HepG2 (cell line): ENCODE results near the gene CEP43.
A peak's percentile ranks its signal among the peaks of the same experiment; 100 is the strongest.

Experiments
- BHLHE40 ChIP-seq: IDR thresholded peaks from 2 replicates; pipeline ENCODE4 v1.6.1; 2011; ENCODE audit warnings: low read length, improper control_type of control experiment
- CCAR2 ChIP-seq: fragments of 200-400 bp; formaldehyde crosslinking; optimal IDR thresholded peaks from 2 replicates; pipeline ENCODE3; 2018; ENCODE audit warnings: low read depth, mild to moderate bottlenecking, low read length, moderate library complexity
- EZH2 ChIP-seq: conservative IDR thresholded peaks from 2 replicates; pipeline ENCODE4 v1.6.1; 2012; ENCODE audit warnings: mild to moderate bottlenecking, low read depth, low read length, moderate library complexity
- FOXA1 ChIP-seq, 2 experiments: fragments of 450-650 bp in 1 of 2; sonication (generic) in 1 of 2; formaldehyde crosslinking in 1 of 2; IDR thresholded peaks; 2 replicates each; pipeline versions ENCODE4 v1.4.0 to v1.6.1; 2016 to 2020; ENCODE audit warnings: missing genetic modification reagents in 1 of 2
- KAT7 ChIP-seq: IDR thresholded peaks from 2 replicates; pipeline ENCODE4 v1.6.1; 2018; ENCODE audit warnings: borderline replicate concordance, missing compliant biosample characterization
- NCOA5 ChIP-seq: sonication (generic); formaldehyde crosslinking; IDR thresholded peaks from 2 replicates; pipeline ENCODE4 v1.4.0; 2020; ENCODE audit warnings: missing genetic modification reagents
- NR2C2 ChIP-seq: sonication (generic); formaldehyde crosslinking; IDR thresholded peaks from 2 replicates; pipeline ENCODE4 v1.4.0; 2020; ENCODE audit warnings: missing genetic modification reagents, mild to moderate bottlenecking, moderate library complexity, borderline replicate concordance
- RBM39 ChIP-seq: fragments of 200-400 bp; formaldehyde crosslinking; IDR thresholded peaks from one replicate; pipeline ENCODE4 v1.6.1; 2018; ENCODE audit warnings: antibody characterized with exemption, mild to moderate bottlenecking, low read depth, low read length; ENCODE audit not compliant: poor library complexity, severe bottlenecking
- ZBTB40 ChIP-seq, 2 experiments: fragments of 450-650 bp in 1 of 2; sonication (generic) in 1 of 2; formaldehyde crosslinking in 1 of 2; IDR thresholded peaks; 2 replicates each; pipeline versions ENCODE4 v1.6.1 to v1.8.0; 2016 to 2022; ENCODE audit warnings: antibody characterized with exemption in 1 of 2, mild to moderate bottlenecking in 1 of 2, missing genetic modification reagents in 1 of 2
- ZNF275 ChIP-seq: sonication (generic); formaldehyde crosslinking; IDR thresholded peaks from 2 replicates; pipeline ENCODE4 v1.8.0; 2022; ENCODE audit warnings: missing genetic modification reagents, mild to moderate bottlenecking, inconsistent platforms, borderline replicate concordance
- ZNF672 ChIP-seq: sonication (generic); formaldehyde crosslinking; IDR thresholded peaks from 2 replicates; pipeline ENCODE4 v1.8.1; 2022; ENCODE audit warnings: missing genetic modification reagents
- TF ChIP-seq, protein P1 (sequence below): sonication (generic); formaldehyde crosslinking; IDR thresholded peaks from 2 replicates; pipeline ENCODE4 v1.4.0; 2020; ENCODE audit warnings: missing genetic modification reagents, borderline replicate concordance
- TF ChIP-seq, protein P2 (sequence below): sonication (generic); formaldehyde crosslinking; IDR thresholded peaks from 2 replicates; pipeline ENCODE4 v1.5.0; 2020; ENCODE audit warnings: mild to moderate bottlenecking, missing genetic modification reagents, moderate library complexity
- TF ChIP-seq, protein P3 (sequence below), 2 experiments: sonication (generic) in 1 of 2; formaldehyde crosslinking in 1 of 2; IDR thresholded peaks; 2 replicates each; pipeline versions ENCODE4 v1.5.1 to v1.6.1; 2011 to 2020; ENCODE audit warnings: borderline replicate concordance in 1 of 2, low read depth in 1 of 2, low read length in 1 of 2, mild to moderate bottlenecking in 1 of 2, missing genetic modification reagents in 1 of 2, moderate library complexity in 1 of 2

GRCh38 chr6:166997768-166998255 is 1.4 kb upstream of the CEP43 start:
- TF ChIP-seq NR2C2 (CRISPR knock-in tag) (no peak), FOXA1 (IDR thresholded peaks at IDR 0.05) (no peak), FOXA1 (CRISPR knock-in tag; IDR thresholded peaks at IDR 0.05) (no peak), KAT7 (CRISPR knock-in tag) (no peak), BHLHE40 (peak; percentile 65), EZH2 (no peak), ZNF275 (no peak), ZNF672 (CRISPR knock-in tag) (no peak), NCOA5 (CRISPR knock-in tag) (no peak), RBM39 (no peak), CCAR2 (no peak), ZBTB40 (IDR thresholded peaks at IDR 0.05) (no peak), ZBTB40 (CRISPR knock-in tag; IDR thresholded peaks at IDR 0.05) (no peak; the same call in 1 of the 2 replicates)
- TF ChIP-seq, protein P1, sequence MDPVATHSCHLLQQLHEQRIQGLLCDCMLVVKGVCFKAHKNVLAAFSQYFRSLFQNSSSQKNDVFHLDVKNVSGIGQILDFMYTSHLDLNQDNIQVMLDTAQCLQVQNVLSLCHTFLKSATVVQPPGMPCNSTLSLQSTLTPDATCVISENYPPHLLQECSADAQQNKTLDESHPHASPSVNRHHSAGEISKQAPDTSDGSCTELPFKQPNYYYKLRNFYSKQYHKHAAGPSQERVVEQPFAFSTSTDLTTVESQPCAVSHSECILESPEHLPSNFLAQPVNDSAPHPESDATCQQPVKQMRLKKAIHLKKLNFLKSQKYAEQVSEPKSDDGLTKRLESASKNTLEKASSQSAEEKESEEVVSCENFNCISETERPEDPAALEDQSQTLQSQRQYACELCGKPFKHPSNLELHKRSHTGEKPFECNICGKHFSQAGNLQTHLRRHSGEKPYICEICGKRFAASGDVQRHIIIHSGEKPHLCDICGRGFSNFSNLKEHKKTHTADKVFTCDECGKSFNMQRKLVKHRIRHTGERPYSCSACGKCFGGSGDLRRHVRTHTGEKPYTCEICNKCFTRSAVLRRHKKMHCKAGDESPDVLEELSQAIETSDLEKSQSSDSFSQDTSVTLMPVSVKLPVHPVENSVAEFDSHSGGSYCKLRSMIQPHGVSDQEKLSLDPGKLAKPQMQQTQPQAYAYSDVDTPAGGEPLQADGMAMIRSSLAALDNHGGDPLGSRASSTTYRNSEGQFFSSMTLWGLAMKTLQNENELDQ (CRISPR knock-in tag) = no peak
- TF ChIP-seq, protein P2, sequence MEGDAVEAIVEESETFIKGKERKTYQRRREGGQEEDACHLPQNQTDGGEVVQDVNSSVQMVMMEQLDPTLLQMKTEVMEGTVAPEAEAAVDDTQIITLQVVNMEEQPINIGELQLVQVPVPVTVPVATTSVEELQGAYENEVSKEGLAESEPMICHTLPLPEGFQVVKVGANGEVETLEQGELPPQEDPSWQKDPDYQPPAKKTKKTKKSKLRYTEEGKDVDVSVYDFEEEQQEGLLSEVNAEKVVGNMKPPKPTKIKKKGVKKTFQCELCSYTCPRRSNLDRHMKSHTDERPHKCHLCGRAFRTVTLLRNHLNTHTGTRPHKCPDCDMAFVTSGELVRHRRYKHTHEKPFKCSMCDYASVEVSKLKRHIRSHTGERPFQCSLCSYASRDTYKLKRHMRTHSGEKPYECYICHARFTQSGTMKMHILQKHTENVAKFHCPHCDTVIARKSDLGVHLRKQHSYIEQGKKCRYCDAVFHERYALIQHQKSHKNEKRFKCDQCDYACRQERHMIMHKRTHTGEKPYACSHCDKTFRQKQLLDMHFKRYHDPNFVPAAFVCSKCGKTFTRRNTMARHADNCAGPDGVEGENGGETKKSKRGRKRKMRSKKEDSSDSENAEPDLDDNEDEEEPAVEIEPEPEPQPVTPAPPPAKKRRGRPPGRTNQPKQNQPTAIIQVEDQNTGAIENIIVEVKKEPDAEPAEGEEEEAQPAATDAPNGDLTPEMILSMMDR (CRISPR knock-in tag) = peak; percentile 62
- TF ChIP-seq, protein P3, sequence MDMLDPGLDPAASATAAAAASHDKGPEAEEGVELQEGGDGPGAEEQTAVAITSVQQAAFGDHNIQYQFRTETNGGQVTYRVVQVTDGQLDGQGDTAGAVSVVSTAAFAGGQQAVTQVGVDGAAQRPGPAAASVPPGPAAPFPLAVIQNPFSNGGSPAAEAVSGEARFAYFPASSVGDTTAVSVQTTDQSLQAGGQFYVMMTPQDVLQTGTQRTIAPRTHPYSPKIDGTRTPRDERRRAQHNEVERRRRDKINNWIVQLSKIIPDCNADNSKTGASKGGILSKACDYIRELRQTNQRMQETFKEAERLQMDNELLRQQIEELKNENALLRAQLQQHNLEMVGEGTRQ (IDR thresholded peaks at IDR 0.05; ENCODE audit: low read depth, low read length) = 0 out of 2 replicates have a peak, but pooled peaks have one; percentile 27
- TF ChIP-seq, protein P3 (CRISPR knock-in tag; IDR thresholded peaks at IDR 0.05; ENCODE audit: borderline replicate concordance) = no peak
